ENCODE results near the gene KLF14.

The KLF14 gene

GRCh38 chr7:130732980-130733930 lies 752 bp downstream of the KLF14 start:
- CTCF ChIA-PET = interaction anchor here (0.5 to 1.8 kb wide), 7 partner anchors 10 to 1341 kb away, joined by 3 to 8 read pairs (median 3); no protein-coding TSS in a partner anchor
- H3K27ac ChIP-seq (ENCODE audit: extremely low read depth, low read depth, low read length) = peak overlapping the region; percentile 51; the same call in 1 of the 2 replicates
- TF ChIP-seq ZEB2 (tag by site-specific recombination; IDR thresholded peaks at IDR 0.05) = no peak
- no peak for TF ChIP-seq PRDM6 (tag by site-specific recombination; IDR thresholded peaks at IDR 0.05)
- TF ChIP-seq ZNF510 (tag by site-specific recombination; IDR thresholded peaks at IDR 0.05; ENCODE audit: insufficient replicate concordance) = no peak
- TF ChIP-seq CTCF (tag by site-specific recombination; IDR thresholded peaks at IDR 0.05) = 0 out of 2 replicates have a peak, but pooled peaks have one; percentile 10
- TF ChIP-seq ZNF335 (tag by site-specific recombination; conservative IDR thresholded peaks at IDR 0.05) = peak; percentile 76
- peak; percentile 67 for TF ChIP-seq ZBTB26 (tag by site-specific recombination; optimal IDR thresholded peaks at IDR 0.05)
- TF ChIP-seq GLIS2 (tag by site-specific recombination; IDR thresholded peaks at IDR 0.05) = peak; percentile 45
- no peak for TF ChIP-seq ZNF223 (tag by site-specific recombination; IDR thresholded peaks at IDR 0.05)
- peak; percentile 34; the same call in 1 of the 2 replicates for TF ChIP-seq ZNF777 (tag by site-specific recombination; IDR thresholded peaks at IDR 0.05; ENCODE audit: borderline replicate concordance)
- TF ChIP-seq ZNF433 (tag by site-specific recombination; IDR thresholded peaks at IDR 0.05; ENCODE audit: low read depth) = no peak
- peak; percentile 82 for TF ChIP-seq ZBTB20 (tag by site-specific recombination; IDR thresholded peaks at IDR 0.05)
- 0 out of 2 replicates have a peak, but pooled peaks have one; percentile 29 for TF ChIP-seq ZNF449 (tag by site-specific recombination; IDR thresholded peaks at IDR 0.05)
- TF ChIP-seq ZSCAN30 (tag by site-specific recombination; IDR thresholded peaks at IDR 0.05) = 0 out of 2 replicates have a peak, but pooled peaks have one; percentile 8
- no peak for TF ChIP-seq ZNF366 (tag by site-specific recombination; conservative IDR thresholded peaks at IDR 0.05)
- TF ChIP-seq ZNF114 (tag by site-specific recombination; IDR thresholded peaks at IDR 0.05) = no peak
- TF ChIP-seq ZNF398 (tag by site-specific recombination; IDR thresholded peaks at IDR 0.05) = peak; percentile 17; the same call in 1 of the 2 replicates
- TF ChIP-seq ZBTB8A (tag by site-specific recombination; IDR thresholded peaks at IDR 0.05) = peak; percentile 84
- TF ChIP-seq ZIC2 (tag by site-specific recombination; IDR thresholded peaks at IDR 0.05) = 0 out of 2 replicates have a peak, but pooled peaks have one; percentile 14
- no peak for TF ChIP-seq ZNF747 (tag by site-specific recombination; IDR thresholded peaks at IDR 0.05)
- 0 out of 2 replicates have a peak, but pooled peaks have one; percentile 16 for TF ChIP-seq SP3 (tag by site-specific recombination; IDR thresholded peaks at IDR 0.05)
- TF ChIP-seq KLF1 (tag by site-specific recombination; IDR thresholded peaks at IDR 0.05) = no peak
- TF ChIP-seq ZNF621 (tag by site-specific recombination; IDR thresholded peaks at IDR 0.05) = no peak

More at GRCh38 chr7:130732980-130733930, 752 bp downstream of the KLF14 start:
- no peaks in the 10 kb centered on the region for H3K4me1 ChIP-seq (ENCODE audit: control insufficient read depth, insufficient read depth, low read length)
- POLR2A ChIA-PET = interaction anchor here (0.6 to 1.2 kb wide), 3 partner anchors 25 to 764 kb away, joined by 3 to 4 read pairs (median 3); partner anchors contain the start of gene KLHDC10
- H3K4me3 ChIP-seq (ENCODE audit: low read depth, low read length) = peak overlapping the region; percentile 71
- no peaks in the 10 kb centered on the region for H3K36me3 ChIP-seq (ENCODE audit: control insufficient read depth in 2 of 2, insufficient read depth in 1 of 2, low read length in 2 of 2)
- H3K9me3 ChIP-seq (ENCODE audit: control insufficient read depth, insufficient read depth, low read depth, low read length) = no peaks in the 10 kb centered on the region
